HUES64 (cell line): Measurements from ENCODE around the gene ALOX15B. TPM values are rescaled to one million over a fixed set of nuclear protein-coding genes. Genes with fewer than 3 reads are reported as not detected.
A peak's percentile ranks its signal among the peaks of the same experiment; 100 is the strongest.

Experiments used
- H3K27ac ChIP-seq: 2 replicates; pipeline ENCODE4 v1.7.0; 2013; ENCODE audit warnings: low read depth, low read length, inconsistent platforms
- H3K27me3 ChIP-seq: 2 replicates; pipeline ENCODE4 v1.6.1; 2013; ENCODE audit warnings: mild to moderate bottlenecking, low read length; ENCODE audit not compliant: insufficient read depth
- H3K36me3 ChIP-seq: 2 replicates; pipeline ENCODE4 v1.6.1; 2013; ENCODE audit warnings: mild to moderate bottlenecking, low read length; ENCODE audit not compliant: insufficient read depth
- H3K4me1 ChIP-seq: 2 replicates; pipeline ENCODE4 v1.6.1; 2013; ENCODE audit warnings: mild to moderate bottlenecking, low read length, moderate library complexity; ENCODE audit not compliant: insufficient read depth
- H3K4me3 ChIP-seq: 2 replicates; pipeline ENCODE4 v1.5.1; 2013; ENCODE audit warnings: mild to moderate bottlenecking, low read length, moderate library complexity
- H3K9ac ChIP-seq: 2 replicates; pipeline ENCODE4 v1.6.1; 2013; ENCODE audit warnings: mild to moderate bottlenecking, low read depth, low read length
- H3K9me3 ChIP-seq: 2 replicates; pipeline ENCODE4 v1.6.1; 2013; ENCODE audit warnings: low read depth, low read length; ENCODE audit not compliant: insufficient read depth
- WGBS: fragments of 150-250, 120-280 bp; methylation state at CpG from one replicate; pipeline ENCODE4 v1.1.7; 2013; ENCODE audit warnings: missing lambda C conversion rate; 5-methylcytosine and 5-hydroxymethylcytosine counted together
- polyA plus RNA-seq, 2 experiments: library from polyadenylated mRNA; stranded (reverse); fragments of 50-300 nt; gene quantifications; one replicate each; pipeline ENCODE4 v1.2.3, GENCODE V29; 2013

The ALOX15B gene
- polyA plus RNA-seq (2013, experiment 1 of 2) = not detected
- polyA plus RNA-seq (2013, experiment 2 of 2) = not detected

GRCh38 chr17:8038954-8039610, at the start of gene ALOX15B:
Gene ALOX15B, plus strand, starts transcription at chr17:8039059. Its CDS starts 97 bp downstream, at chr17:8039156.
- no peaks in the 10 kb centered on the region for H3K36me3 ChIP-seq
- H3K27ac ChIP-seq = no peak within 1 kb of the TSS
- H3K9me3 ChIP-seq = no peaks in the 10 kb centered on the region
- H3K27me3 ChIP-seq = no peaks in the 10 kb centered on the region; the same call in 1 of the 2 replicates
- no peaks in the 10 kb centered on the region for H3K4me1 ChIP-seq
- H3K9ac ChIP-seq = no peak within 1 kb of the TSS
- no peak within 1 kb of the TSS; the same call in 1 of the 2 replicates for H3K4me3 ChIP-seq
- WGBS = 88% methylated on average over 33 of the region's 37 CpGs

GRCh38 chr17:7989781-7990655, 48.8 kb upstream of the ALOX15B start:
- H3K9me3 ChIP-seq = no peaks in the 10 kb centered on the region
- H3K27me3 ChIP-seq = peaks cover 13% of the 10 kb centered on the region
- 11% methylated on average over 59 of the region's 59 CpGs for WGBS
- no peaks in the 10 kb centered on the region for H3K4me1 ChIP-seq
- peak overlapping the region; percentile 61 for H3K4me3 ChIP-seq
- H3K9ac ChIP-seq = peak overlapping the region; percentile 54; the same call in 1 of the 2 replicates
- no peaks in the 10 kb centered on the region for H3K36me3 ChIP-seq
- H3K27ac ChIP-seq = no peak overlapping the region

- H3K4me3 ChIP-seq = no peak overlapping the region
- no peaks in the 10 kb centered on the region for H3K36me3 ChIP-seq
- H3K27me3 ChIP-seq = peaks cover 13% of the 10 kb centered on the region
- H3K27ac ChIP-seq = no peak overlapping the region
- H3K4me1 ChIP-seq = no peaks in the 10 kb centered on the region
- H3K9ac ChIP-seq = no peak overlapping the region
- H3K9me3 ChIP-seq = no peaks in the 10 kb centered on the region
- WGBS = 90% methylated on average over 2 of the region's 2 CpGs
Measured at GRCh38 chr17:7992516-7992915, 46.3 kb upstream of the ALOX15B start.

GRCh38 chr17:7992924-7993323, 45.9 kb upstream of the ALOX15B start:
- H3K9ac ChIP-seq = no peak overlapping the region
- WGBS = 73% methylated on average over 3 of the region's 3 CpGs
- peaks cover 13% of the 10 kb centered on the region for H3K27me3 ChIP-seq
- no peaks in the 10 kb centered on the region for H3K36me3 ChIP-seq
- H3K9me3 ChIP-seq = no peaks in the 10 kb centered on the region
- no peak overlapping the region for H3K4me3 ChIP-seq
- H3K4me1 ChIP-seq = no peaks in the 10 kb centered on the region
- H3K27ac ChIP-seq = no peak overlapping the region

- H3K9ac ChIP-seq = no peak overlapping the region
- peaks cover 10% of the 10 kb centered on the region for H3K27me3 ChIP-seq
- H3K4me1 ChIP-seq = no peaks in the 10 kb centered on the region
- no peaks in the 10 kb centered on the region for H3K36me3 ChIP-seq
- no peak overlapping the region for H3K27ac ChIP-seq
- WGBS = 93% methylated on average over 26 of the region's 27 CpGs
- H3K4me3 ChIP-seq = no peak overlapping the region
- H3K9me3 ChIP-seq = no peaks in the 10 kb centered on the region
Measured at GRCh38 chr17:7993972-7994589, 44.8 kb upstream of the ALOX15B start.

GRCh38 chr17:7995724-7996123, 43.1 kb upstream of the ALOX15B start:
- Histone ChIP-seq H3K4me1 (no peaks in the 10 kb centered on the region), H3K4me3 (no peak overlapping the region), H3K36me3 (no peaks in the 10 kb centered on the region), H3K9ac (no peak overlapping the region), H3K27ac (no peak overlapping the region), H3K9me3 (no peaks in the 10 kb centered on the region), H3K27me3 (peaks cover 12% of the 10 kb centered on the region)
- WGBS = 97% methylated on average over 2 of the region's 2 CpGs

- H3K27ac ChIP-seq = no peak overlapping the region
- H3K27me3 ChIP-seq = peaks cover 25% of the 10 kb centered on the region
- H3K4me1 ChIP-seq = no peaks in the 10 kb centered on the region
- H3K36me3 ChIP-seq = no peaks in the 10 kb centered on the region
- WGBS = 69% methylated on average over 5 of the region's 5 CpGs
- no peak overlapping the region for H3K4me3 ChIP-seq
- no peaks in the 10 kb centered on the region for H3K9me3 ChIP-seq
- no peak overlapping the region for H3K9ac ChIP-seq
Measured at GRCh38 chr17:7997186-7997585, 41.7 kb upstream of the ALOX15B start.

GRCh38 chr17:8001976-8002720, 36.7 kb upstream of the ALOX15B start, which contains the start of gene GUCY2D:
Gene GUCY2D, plus strand, starts transcription at chr17:8002615. Its CDS starts 433 bp downstream, at chr17:8003048.
- peaks cover 64% of the 10 kb centered on the region for H3K27me3 ChIP-seq
- H3K27ac ChIP-seq = no peak within 1 kb of the TSS
- H3K4me1 ChIP-seq = no peaks in the 10 kb centered on the region; the same call in 1 of the 2 replicates
- 25% methylated on average over 18 of the region's 18 CpGs for WGBS
- no peak within 1 kb of the TSS for H3K9ac ChIP-seq
- H3K4me3 ChIP-seq = peak within 1 kb of the TSS; percentile 56
- no peaks in the 10 kb centered on the region for H3K9me3 ChIP-seq
- H3K36me3 ChIP-seq = no peaks in the 10 kb centered on the region

- no peaks in the 10 kb centered on the region for H3K36me3 ChIP-seq
- WGBS = 13% methylated on average over 92 of the region's 92 CpGs
- no peak overlapping the region for H3K9ac ChIP-seq
- H3K27ac ChIP-seq = no peak overlapping the region
- H3K27me3 ChIP-seq = peaks cover 64% of the 10 kb centered on the region
- H3K4me3 ChIP-seq = peak overlapping the region; percentile 56
- no peaks in the 10 kb centered on the region; the same call in 1 of the 2 replicates for H3K4me1 ChIP-seq
- H3K9me3 ChIP-seq = no peaks in the 10 kb centered on the region
Measured at GRCh38 chr17:8002721-8003593, 35.9 kb upstream of the ALOX15B start.
